Mucosa of descending colon (tissue), 3 donors: ENCODE results near the gene IFT88. TPM values are rescaled to one million over a fixed set of nuclear protein-coding genes. Genes with fewer than 3 reads are reported as not detected.

ENCODE experiments used
- ATAC-seq: fragments of 200-7000 bp; cut with Tn5 transposase; one replicate; pipeline ENCODE4 v1.9.1; 2020; ENCODE audit warnings: mild to moderate bottlenecking, moderate library complexity
- DNase-seq, 3 donors: peaks; one replicate each; pipeline ENCODE4 v3.0.0-alpha.2; 2020
- H3K36me3 ChIP-seq: fragments of 200-600 bp; one replicate; pipeline ENCODE4 v1.8.0; 2021; ENCODE audit warnings: low read depth, mild to moderate bottlenecking
- H3K4me1 ChIP-seq: fragments of 200-600 bp; one replicate; pipeline ENCODE4 v1.8.0; 2021; ENCODE audit warnings: low read depth, mild to moderate bottlenecking
- H3K4me3 ChIP-seq: fragments of 200-600 bp; one replicate; pipeline ENCODE4 v1.8.0; 2021; ENCODE audit warnings: mild to moderate bottlenecking
- H3K9me3 ChIP-seq: fragments of 200-600 bp; one replicate; pipeline ENCODE4 v1.8.0; 2021; ENCODE audit warnings: mild to moderate bottlenecking
- CTCF ChIP-seq: fragments of 200-600 bp; IDR thresholded peaks from one replicate; pipeline ENCODE4 v1.8.0; 2022; ENCODE audit warnings: antibody characterized with exemption, mild to moderate bottlenecking
- intact Hi-C, 2 donors: fragments of 100-400 bp; cut with DNase I in 1 of 2; cut with micrococcal nuclease in 1 of 2; formaldehyde crosslinking; loops; one replicate each; pipeline versions ENCODE4 v1.11.0 to v1.11.1; 2022; cut with DNase I, micrococcal nuclease
- total RNA-seq, 3 donors: library from RNA; stranded (reverse); fragmentation: NEBNext Ultra II Directional in 2 of 3; extraction: Animal tissue kit (Norgen Biotek cat#: 25700) in 2 of 3; gene quantifications; one replicate each; pipeline versions ENCODE4 v1.2.1 to v1.2.4, GENCODE V29; 2021 to 2023
- donor health status: DM: no; HTN: no; CAD: no; lungs with moderate emphysema.
- donor health status: DM: no; HTN: no; CAD: no.
- donor health status: DM: no; HTN: yes; CAD: no.

The IFT88 gene
- total RNA-seq, 3 donors from 2014 or later, result 17.2 to 23.4 (median 19.7) TPM

GRCh38 chr13:20666948-20667347, 100.0 kb downstream of the IFT88 start:
- no peak for DNase-seq
- no peaks in the 10 kb centered on the region for H3K9me3 ChIP-seq
- intact Hi-C loops, result no loop called here
- no peak for TF ChIP-seq CTCF
- H3K4me1 ChIP-seq, result no peaks in the 10 kb centered on the region
- H3K36me3 ChIP-seq, result no peaks in the 10 kb centered on the region
- no peak for ATAC-seq
- no peak overlapping the region for H3K4me3 ChIP-seq

- Histone ChIP-seq H3K4me1 (no peaks in the 10 kb centered on the region), H3K4me3 (no peak overlapping the region)
These were observed 101.0 kb downstream of the IFT88 start for GRCh38 chr13:20667857-20668437.

GRCh38 chr13:20669162-20669561, 102.2 kb downstream of the IFT88 start:
- H3K4me1 ChIP-seq, result no peaks in the 10 kb centered on the region
- DNase-seq (no peak), ATAC-seq (no peak)
- no peak overlapping the region for H3K4me3 ChIP-seq
- intact Hi-C loops, result no loop called here
- no peaks in the 10 kb centered on the region for H3K9me3 ChIP-seq
- no peaks in the 10 kb centered on the region for H3K36me3 ChIP-seq
- TF ChIP-seq CTCF, result no peak

More at GRCh38 chr13:20667857-20668437, 101.0 kb downstream of the IFT88 start:
- Histone ChIP-seq H3K9me3 (no peaks in the 10 kb centered on the region), H3K36me3 (no peaks in the 10 kb centered on the region)
- ATAC-seq, result no peak
- DNase-seq, result no peak
- no peak for TF ChIP-seq CTCF
- intact Hi-C loops, result no loop called here

- no peaks in the 10 kb centered on the region for H3K9me3 ChIP-seq
- no peak for DNase-seq
- TF ChIP-seq CTCF, result no peak
- no peaks in the 10 kb centered on the region for H3K36me3 ChIP-seq
- H3K4me3 ChIP-seq, result no peak overlapping the region
- intact Hi-C loops, result no loop called here
- ATAC-seq, result no peak
- H3K4me1 ChIP-seq, result peaks cover 3% of the 10 kb centered on the region
These were observed 104.8 kb downstream of the IFT88 start for GRCh38 chr13:20671789-20672188.

- DNase-seq (no peak), ATAC-seq (no peak)
- intact Hi-C loops, result no loop called here
- H3K9me3 ChIP-seq, result no peaks in the 10 kb centered on the region
- peaks cover 3% of the 10 kb centered on the region for H3K4me1 ChIP-seq
- no peaks in the 10 kb centered on the region for H3K36me3 ChIP-seq
- TF ChIP-seq CTCF, result no peak
- no peak overlapping the region for H3K4me3 ChIP-seq
These were observed 105.8 kb downstream of the IFT88 start for GRCh38 chr13:20672772-20673171.

- DNase-seq, result no peak
- intact Hi-C loops, result no loop called here
- no peaks in the 10 kb centered on the region for H3K36me3 ChIP-seq
- no peak overlapping the region for H3K4me3 ChIP-seq
- ATAC-seq, result no peak
- no peak for TF ChIP-seq CTCF
- no peaks in the 10 kb centered on the region for H3K9me3 ChIP-seq
- peaks cover 3% of the 10 kb centered on the region for H3K4me1 ChIP-seq
These were observed 106.8 kb downstream of the IFT88 start for GRCh38 chr13:20673715-20674114.
